K562 (cell line): ENCODE results near the gene IFI6. TPM values are rescaled to one million over a fixed set of nuclear protein-coding genes. Genes with fewer than 3 reads are reported as not detected.

ENCODE experiments used
- CBFA2T3 ChIP-seq: fragments of 450-650 bp; IDR thresholded peaks from 2 replicates; pipeline ENCODE4 v1.6.1; 2017
- DPF2 ChIP-seq: fragments of 450-650 bp; IDR thresholded peaks from 2 replicates; pipeline ENCODE4 v1.6.1; 2016
- HDAC1 ChIP-seq, 2 experiments: fragments of 450-650 bp; IDR thresholded peaks; 2 replicates each; pipeline ENCODE4 v1.6.1; 2016 to 2017; ENCODE audit warnings: inconsistent platforms in 1 of 2, mild to moderate bottlenecking in 1 of 2, moderate library complexity in 1 of 2
- HNRNPK ChIP-seq: fragments of 200-400 bp; formaldehyde crosslinking; IDR thresholded peaks from one replicate; pipeline ENCODE4 v1.6.1; 2018; ENCODE audit warnings: mild to moderate bottlenecking, low read depth, low read length; ENCODE audit not compliant: poor library complexity, severe bottlenecking
- IRF2 ChIP-seq: sonication (generic); formaldehyde crosslinking; IDR thresholded peaks from 2 replicates; pipeline ENCODE4 v1.8.1; 2022; ENCODE audit warnings: mild to moderate bottlenecking, missing genetic modification reagents
- JUND ChIP-seq, 2 experiments: IDR thresholded peaks; 2 replicates in 1 of 2; 3 replicates in 1 of 2; pipeline ENCODE4 v1.6.1; 2011; ENCODE audit warnings: borderline replicate concordance in 2 of 2, low read depth in 2 of 2, low read length in 2 of 2, improper control_type of control experiment in 1 of 2, missing biosample characterization in 1 of 2, missing genetic modification characterization in 1 of 2, missing genetic modification reagents in 1 of 2
- MYNN ChIP-seq, 2 experiments: sonication (generic); formaldehyde crosslinking in 1 of 2; IDR thresholded peaks; 2 replicates each; pipeline versions ENCODE4 v1.5.0 to v1.6.1; 2016 to 2020; ENCODE audit warnings: antibody characterized with exemption in 1 of 2, missing genetic modification reagents in 1 of 2
- TSC22D4 ChIP-seq: fragments of 450-650 bp; IDR thresholded peaks from 2 replicates; pipeline ENCODE4 v1.6.1; 2016; ENCODE audit warnings: missing genetic modification characterization, missing biosample characterization, control low read depth
- U2AF2 ChIP-seq: fragments of 200-400 bp; formaldehyde crosslinking; optimal IDR thresholded peaks from 2 replicates; pipeline ENCODE3; 2017; ENCODE audit warnings: low read depth, mild to moderate bottlenecking, low read length
- polyA plus RNA-seq, 8 experiments: library from polyadenylated mRNA; depleted of rRNA in 4 of 8; stranded (reverse) in 5 of 8; unstranded in 3 of 8; fragments of >200 nt; fragmentation: Nextera tagmentation in 2 of 8; fragmentation: Illumina TruSeq in 1 of 8; extraction: Ambion mirVana in 2 of 8; extraction: Trizol in 1 of 8; gene quantifications; 2 replicates each; pipeline versions ENCODE4 v1.2.1 to v1.2.3, GENCODE V29; 2011 to 2014; ENCODE audit warnings: inconsistent platforms in 1 of 8, missing spikeins in 1 of 8
- total RNA-seq, 7 experiments: library from RNA; depleted of rRNA in 6 of 7; stranded (reverse); fragments of >200 nt in 6 of 7; fragmentation: Illumina TruSeq in 2 of 7; extraction: Trizol in 2 of 7; gene quantifications; 2 replicates each; pipeline versions ENCODE4 v1.2.1 to v1.2.3, GENCODE V29; 2011 to 2021; ENCODE audit warnings: low replicate concordance in 1 of 7
- TF ChIP-seq, protein P1 (sequence below), 2 experiments: fragments of 450-650 bp in 1 of 2; sonication (generic) in 1 of 2; formaldehyde crosslinking; conservative IDR thresholded peaks; 2 replicates each; pipeline versions ENCODE4 v1.4.0 to v1.8.1; 2020 to 2022; ENCODE audit warnings: mild to moderate bottlenecking in 1 of 2, missing genetic modification reagents in 1 of 2
- TF ChIP-seq, protein P2 (sequence below): fragments of 250-450 bp; sonication (Bioruptor Pico); IDR thresholded peaks from 2 replicates; pipeline ENCODE4 v1.4.0; 2020; ENCODE audit warnings: borderline replicate concordance
- TF ChIP-seq, protein P3 (sequence below), 2 experiments: fragments of 150-350 bp in 1 of 2; IDR thresholded peaks; 2 replicates each; pipeline ENCODE4 v1.6.1; 2012 to 2016; ENCODE audit warnings: low read depth in 2 of 2, low read length in 2 of 2, mild to moderate bottlenecking in 1 of 2, moderate library complexity in 1 of 2
- TF ChIP-seq, protein P4 (sequence below): fragments of 250-450 bp; sonication (Bioruptor Pico); IDR thresholded peaks from 2 replicates; pipeline ENCODE4 v1.8.0; 2022; ENCODE audit warnings: moderate library complexity, mild to moderate bottlenecking, inconsistent platforms
- TF ChIP-seq, protein P5 (sequence below): sonication (generic); formaldehyde crosslinking; IDR thresholded peaks from 2 replicates; pipeline ENCODE4 v1.8.0; 2022; ENCODE audit warnings: mild to moderate bottlenecking, missing genetic modification reagents
- TF ChIP-seq, protein P6 (sequence below): fragments of 250-450 bp; sonication (Bioruptor Pico); IDR thresholded peaks from 2 replicates; pipeline ENCODE4 v1.8.0; 2021; ENCODE audit warnings: borderline replicate concordance, mild to moderate bottlenecking, moderate library complexity; ENCODE audit not compliant: poor library complexity, severe bottlenecking

IFI6 gene
- total and polyA plus RNA-seq, 9 of the 15 experiments (the other 6 are each of a cell fraction or from before 2014, with no cell fraction given), result 0.17 to 4.5 (median 2.2) TPM

DNA sequence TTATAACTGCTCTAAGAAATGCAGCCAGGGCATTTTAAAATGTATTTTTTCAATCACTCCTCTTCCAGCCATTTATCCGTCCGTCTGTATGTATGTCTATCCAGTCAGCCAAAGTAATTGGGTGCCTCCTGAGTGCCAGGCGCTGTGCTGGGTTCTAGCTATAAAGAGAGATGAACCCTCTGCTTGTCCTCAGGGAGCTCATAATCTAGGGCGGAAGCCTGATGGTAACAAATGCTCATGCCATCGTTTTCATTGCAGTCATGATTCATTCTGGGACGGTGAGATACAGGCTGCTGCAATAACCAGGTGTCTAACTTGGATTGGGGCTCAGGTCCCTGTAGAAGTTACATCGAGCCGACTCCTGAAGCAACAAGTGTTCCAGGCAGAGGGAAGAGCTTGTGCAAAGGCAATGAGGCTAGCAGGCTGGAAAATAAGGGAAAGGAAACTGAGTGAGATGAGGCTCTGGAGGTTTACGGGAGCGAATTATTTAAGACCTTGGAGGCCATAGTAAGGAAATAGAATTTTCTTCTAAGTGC is 11.6 kb downstream of the IFI6 start (continued):
- TF ChIP-seq, protein P1, sequence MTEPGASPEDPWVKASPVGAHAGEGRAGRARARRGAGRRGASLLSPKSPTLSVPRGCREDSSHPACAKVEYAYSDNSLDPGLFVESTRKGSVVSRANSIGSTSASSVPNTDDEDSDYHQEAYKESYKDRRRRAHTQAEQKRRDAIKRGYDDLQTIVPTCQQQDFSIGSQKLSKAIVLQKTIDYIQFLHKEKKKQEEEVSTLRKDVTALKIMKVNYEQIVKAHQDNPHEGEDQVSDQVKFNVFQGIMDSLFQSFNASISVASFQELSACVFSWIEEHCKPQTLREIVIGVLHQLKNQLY (CRISPR knock-in tag; conservative IDR thresholded peaks at IDR 0.05), result no peak
- TF ChIP-seq U2AF2, result no peak
- TF ChIP-seq, protein P2, sequence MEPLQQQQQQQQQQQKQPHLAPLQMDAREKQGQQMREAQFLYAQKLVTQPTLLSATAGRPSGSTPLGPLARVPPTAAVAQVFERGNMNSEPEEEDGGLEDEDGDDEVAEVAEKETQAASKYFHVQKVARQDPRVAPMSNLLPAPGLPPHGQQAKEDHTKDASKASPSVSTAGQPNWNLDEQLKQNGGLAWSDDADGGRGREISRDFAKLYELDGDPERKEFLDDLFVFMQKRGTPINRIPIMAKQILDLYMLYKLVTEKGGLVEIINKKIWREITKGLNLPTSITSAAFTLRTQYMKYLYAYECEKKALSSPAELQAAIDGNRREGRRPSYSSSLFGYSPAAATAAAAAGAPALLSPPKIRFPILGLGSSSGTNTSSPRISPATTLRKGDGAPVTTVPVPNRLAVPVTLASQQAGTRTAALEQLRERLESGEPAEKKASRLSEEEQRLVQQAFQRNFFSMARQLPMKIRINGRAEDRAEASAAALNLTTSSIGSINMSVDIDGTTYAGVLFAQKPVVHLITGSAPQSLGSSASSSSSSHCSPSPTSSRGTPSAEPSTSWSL, result no peak
- no peak for TF ChIP-seq HNRNPK
- no peak for TF ChIP-seq HDAC1 (IDR thresholded peaks at IDR 0.05)
- no peak for TF ChIP-seq MYNN (IDR thresholded peaks at IDR 0.05)
- no peak for TF ChIP-seq MYNN (CRISPR knock-in tag; IDR thresholded peaks at IDR 0.05)
- TF ChIP-seq, protein P3, sequence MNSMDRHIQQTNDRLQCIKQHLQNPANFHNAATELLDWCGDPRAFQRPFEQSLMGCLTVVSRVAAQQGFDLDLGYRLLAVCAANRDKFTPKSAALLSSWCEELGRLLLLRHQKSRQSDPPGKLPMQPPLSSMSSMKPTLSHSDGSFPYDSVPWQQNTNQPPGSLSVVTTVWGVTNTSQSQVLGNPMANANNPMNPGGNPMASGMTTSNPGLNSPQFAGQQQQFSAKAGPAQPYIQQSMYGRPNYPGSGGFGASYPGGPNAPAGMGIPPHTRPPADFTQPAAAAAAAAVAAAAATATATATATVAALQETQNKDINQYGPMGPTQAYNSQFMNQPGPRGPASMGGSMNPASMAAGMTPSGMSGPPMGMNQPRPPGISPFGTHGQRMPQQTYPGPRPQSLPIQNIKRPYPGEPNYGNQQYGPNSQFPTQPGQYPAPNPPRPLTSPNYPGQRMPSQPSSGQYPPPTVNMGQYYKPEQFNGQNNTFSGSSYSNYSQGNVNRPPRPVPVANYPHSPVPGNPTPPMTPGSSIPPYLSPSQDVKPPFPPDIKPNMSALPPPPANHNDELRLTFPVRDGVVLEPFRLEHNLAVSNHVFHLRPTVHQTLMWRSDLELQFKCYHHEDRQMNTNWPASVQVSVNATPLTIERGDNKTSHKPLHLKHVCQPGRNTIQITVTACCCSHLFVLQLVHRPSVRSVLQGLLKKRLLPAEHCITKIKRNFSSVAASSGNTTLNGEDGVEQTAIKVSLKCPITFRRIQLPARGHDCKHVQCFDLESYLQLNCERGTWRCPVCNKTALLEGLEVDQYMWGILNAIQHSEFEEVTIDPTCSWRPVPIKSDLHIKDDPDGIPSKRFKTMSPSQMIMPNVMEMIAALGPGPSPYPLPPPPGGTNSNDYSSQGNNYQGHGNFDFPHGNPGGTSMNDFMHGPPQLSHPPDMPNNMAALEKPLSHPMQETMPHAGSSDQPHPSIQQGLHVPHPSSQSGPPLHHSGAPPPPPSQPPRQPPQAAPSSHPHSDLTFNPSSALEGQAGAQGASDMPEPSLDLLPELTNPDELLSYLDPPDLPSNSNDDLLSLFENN (IDR thresholded peaks at IDR 0.05; ENCODE audit: low read depth in 2 of 2, low read length in 2 of 2), result no peak
- TF ChIP-seq IRF2 (CRISPR knock-in tag), result no peak
- TF ChIP-seq DPF2, result 0 out of 2 replicates have a peak, but pooled peaks have one; percentile 35
- TF ChIP-seq, protein P4, sequence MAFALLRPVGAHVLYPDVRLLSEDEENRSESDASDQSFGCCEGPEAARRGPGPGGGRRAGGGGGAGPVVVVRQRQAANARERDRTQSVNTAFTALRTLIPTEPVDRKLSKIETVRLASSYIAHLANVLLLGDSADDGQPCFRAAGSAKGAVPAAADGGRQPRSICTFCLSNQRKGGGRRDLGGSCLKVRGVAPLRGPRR, result no peak
- TF ChIP-seq CBFA2T3, result peak; percentile 34; the same call in 1 of the 2 replicates
- TF ChIP-seq JUND (IDR thresholded peaks at IDR 0.05; ENCODE audit: borderline replicate concordance, low read depth, low read length), result no peak
- 0 out of 3 replicates have a peak, but pooled peaks have one; percentile 7 for TF ChIP-seq JUND (tag; IDR thresholded peaks at IDR 0.05; ENCODE audit: borderline replicate concordance, low read depth, low read length)
- TF ChIP-seq, protein P5, sequence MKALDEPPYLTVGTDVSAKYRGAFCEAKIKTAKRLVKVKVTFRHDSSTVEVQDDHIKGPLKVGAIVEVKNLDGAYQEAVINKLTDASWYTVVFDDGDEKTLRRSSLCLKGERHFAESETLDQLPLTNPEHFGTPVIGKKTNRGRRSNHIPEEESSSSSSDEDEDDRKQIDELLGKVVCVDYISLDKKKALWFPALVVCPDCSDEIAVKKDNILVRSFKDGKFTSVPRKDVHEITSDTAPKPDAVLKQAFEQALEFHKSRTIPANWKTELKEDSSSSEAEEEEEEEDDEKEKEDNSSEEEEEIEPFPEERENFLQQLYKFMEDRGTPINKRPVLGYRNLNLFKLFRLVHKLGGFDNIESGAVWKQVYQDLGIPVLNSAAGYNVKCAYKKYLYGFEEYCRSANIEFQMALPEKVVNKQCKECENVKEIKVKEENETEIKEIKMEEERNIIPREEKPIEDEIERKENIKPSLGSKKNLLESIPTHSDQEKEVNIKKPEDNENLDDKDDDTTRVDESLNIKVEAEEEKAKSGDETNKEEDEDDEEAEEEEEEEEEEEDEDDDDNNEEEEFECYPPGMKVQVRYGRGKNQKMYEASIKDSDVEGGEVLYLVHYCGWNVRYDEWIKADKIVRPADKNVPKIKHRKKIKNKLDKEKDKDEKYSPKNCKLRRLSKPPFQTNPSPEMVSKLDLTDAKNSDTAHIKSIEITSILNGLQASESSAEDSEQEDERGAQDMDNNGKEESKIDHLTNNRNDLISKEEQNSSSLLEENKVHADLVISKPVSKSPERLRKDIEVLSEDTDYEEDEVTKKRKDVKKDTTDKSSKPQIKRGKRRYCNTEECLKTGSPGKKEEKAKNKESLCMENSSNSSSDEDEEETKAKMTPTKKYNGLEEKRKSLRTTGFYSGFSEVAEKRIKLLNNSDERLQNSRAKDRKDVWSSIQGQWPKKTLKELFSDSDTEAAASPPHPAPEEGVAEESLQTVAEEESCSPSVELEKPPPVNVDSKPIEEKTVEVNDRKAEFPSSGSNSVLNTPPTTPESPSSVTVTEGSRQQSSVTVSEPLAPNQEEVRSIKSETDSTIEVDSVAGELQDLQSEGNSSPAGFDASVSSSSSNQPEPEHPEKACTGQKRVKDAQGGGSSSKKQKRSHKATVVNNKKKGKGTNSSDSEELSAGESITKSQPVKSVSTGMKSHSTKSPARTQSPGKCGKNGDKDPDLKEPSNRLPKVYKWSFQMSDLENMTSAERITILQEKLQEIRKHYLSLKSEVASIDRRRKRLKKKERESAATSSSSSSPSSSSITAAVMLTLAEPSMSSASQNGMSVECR (CRISPR knock-in tag), result peak; percentile 15; the same call in 1 of the 2 replicates
- no peak for TF ChIP-seq TSC22D4 (tag)
- TF ChIP-seq, protein P6, sequence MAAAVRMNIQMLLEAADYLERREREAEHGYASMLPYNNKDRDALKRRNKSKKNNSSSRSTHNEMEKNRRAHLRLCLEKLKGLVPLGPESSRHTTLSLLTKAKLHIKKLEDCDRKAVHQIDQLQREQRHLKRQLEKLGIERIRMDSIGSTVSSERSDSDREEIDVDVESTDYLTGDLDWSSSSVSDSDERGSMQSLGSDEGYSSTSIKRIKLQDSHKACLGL (CRISPR knock-in tag), result no peak
